Breast epithelium (tissue), 4 donors: ENCODE results near the gene GSPT1. TPM values are rescaled to one million over a fixed set of nuclear protein-coding genes. Genes with fewer than 3 reads are reported as not detected.
"Not testable (repeated sequence)": the region's sequence is repeated elsewhere in the genome, so short reads cannot be mapped to it uniquely, and the experiment has no call there.

ENCODE experiments used
- DNase-seq, 2 donors: peaks; one replicate each; pipeline ENCODE4 v3.0.0-alpha.2; 2019; ENCODE audit warnings: low spot score in 2 of 2
- H3K27ac ChIP-seq, 2 donors: fragments of 200-600 bp; sonication (generic) in 1 of 2; one replicate each; pipeline ENCODE4 v1.5.1; 2016 to 2019; ENCODE audit warnings: mild to moderate bottlenecking in 1 of 2
- H3K27me3 ChIP-seq, 2 donors: fragments of 200-600 bp; sonication (generic) in 1 of 2; one replicate each; pipeline versions ENCODE4 v1.5.1 to v1.6.0; 2017 to 2019; ENCODE audit warnings: control low read depth in 1 of 2, mild to moderate bottlenecking in 1 of 2
- H3K36me3 ChIP-seq: fragments of 200-600 bp; one replicate; pipeline ENCODE4 v1.5.1; 2019
- H3K4me1 ChIP-seq, 2 donors: fragments of 200-600 bp; sonication (generic); one replicate each; pipeline ENCODE4 v1.5.1; 2016 to 2019; ENCODE audit warnings: control low read depth in 1 of 2
- H3K4me3 ChIP-seq, 3 donors: fragments of 200-600 bp; sonication (generic); 1 replicate in 2 of 3; 2 replicates in 1 of 3; pipeline ENCODE4 v1.5.1; 2016 to 2019; ENCODE audit warnings: mild to moderate bottlenecking in 3 of 3, moderate library complexity in 2 of 3
- H3K9me3 ChIP-seq, 2 donors: fragments of 200-600 bp; sonication (generic) in 1 of 2; one replicate each; pipeline ENCODE4 v1.5.1; 2016 to 2019; ENCODE audit warnings: control low read depth in 1 of 2
- POLR2A ChIP-seq: fragments of 450-650 bp; IDR thresholded peaks from one replicate; pipeline ENCODE4 v1.6.1; 2016; ENCODE audit warnings: antibody characterized with exemption, mild to moderate bottlenecking, moderate library complexity
- POLR2AphosphoS5 ChIP-seq, 3 donors: sonication (generic); formaldehyde crosslinking; IDR thresholded peaks; one replicate each; pipeline ENCODE4 v1.6.1; 2017; ENCODE audit warnings: antibody characterized with exemption in 3 of 3
- intact Hi-C: fragments of 100-400 bp; cut with DNase I; formaldehyde crosslinking; loops from one replicate; pipeline ENCODE4 v1.15.1; 2023; ENCODE audit warnings: low total_unique reads
- total RNA-seq, 3 donors: library from RNA; depleted of rRNA; stranded (reverse); fragments of >200 nt; gene quantifications; one replicate each; pipeline ENCODE4 v1.1.0, GENCODE V29; 2016
- TF ChIP-seq, protein P1 (sequence below), 3 donors: fragments of 450-650 bp; IDR thresholded peaks; one replicate each; pipeline ENCODE4 v1.5.1; 2016 to 2017; ENCODE audit warnings: antibody characterized with exemption in 3 of 3, mild to moderate bottlenecking in 3 of 3, moderate library complexity in 3 of 3

Gene GSPT1
- 10 to 100 TPM; 61.3 to 68.5 (median 67.6) TPM for total RNA-seq

DNA sequence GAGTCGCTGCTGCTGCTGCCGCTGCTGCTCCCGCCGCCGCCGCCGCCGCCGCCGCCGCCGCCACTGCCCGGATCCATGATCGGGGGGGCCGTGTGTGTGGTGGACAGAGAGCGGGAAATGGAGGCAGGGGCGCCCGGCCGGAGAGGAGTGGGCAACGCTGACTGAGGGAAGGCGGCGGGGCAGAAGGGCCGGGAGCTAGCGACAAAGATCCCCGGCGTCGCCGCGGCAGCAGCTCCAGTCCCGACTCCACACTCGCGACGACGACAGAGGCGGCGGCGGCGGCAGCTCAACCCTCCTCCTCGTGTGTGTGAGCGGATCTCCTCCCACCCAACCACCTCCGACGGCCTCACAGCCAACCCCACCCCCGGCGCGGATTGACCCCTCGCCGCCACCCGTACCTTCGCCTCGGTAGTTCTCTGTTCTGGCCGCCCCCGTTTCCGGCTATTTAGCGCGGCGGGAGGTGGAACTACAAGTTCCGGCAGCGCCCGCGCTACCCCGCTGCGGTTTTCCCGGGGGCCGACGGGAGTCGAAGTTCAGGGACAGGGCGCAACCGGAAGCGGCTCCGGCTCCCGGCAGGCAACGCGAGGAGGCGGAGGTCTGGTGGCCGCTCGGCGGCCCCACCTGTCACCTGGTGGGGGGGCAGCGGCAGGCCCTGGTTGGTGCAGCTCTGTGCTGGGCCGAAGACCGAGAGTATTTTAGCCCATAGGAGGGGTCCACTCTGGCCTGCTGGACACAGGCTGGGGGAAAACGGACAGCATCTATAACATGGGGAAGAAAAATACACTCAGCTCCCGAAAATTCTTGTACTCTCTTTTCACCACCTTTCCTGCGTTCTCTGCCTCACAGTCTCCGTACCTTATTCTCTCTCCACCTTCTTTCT, at the start of gene GSPT1:
TSS of gene GSPT1 (minus strand) at position 313 of the 880 bp plus-strand sequence. CDS start at position 77, 236 bp downstream.
- Histone ChIP-seq H3K36me3 (no peaks in the 10 kb centered on the region), H3K4me1 (peaks cover 4 to 13% of the 10 kb centered on the region in 2 donors), H3K27me3 (no peaks in the 10 kb centered on the region), H3K9me3 (no peaks in the 10 kb centered on the region), H3K27ac (peak within 1 kb of the TSS; percentile 91 to 96), H3K4me3 (peak within 1 kb of the TSS; percentile 82 to 98 (median 95))
- intact Hi-C loops = no loop called here
- DNase-seq = peak; percentile 98 to 99
- TF ChIP-seq POLR2A (peak; percentile 53), POLR2AphosphoS5 (IDR thresholded peaks at IDR 0.05) (peak; percentile 92 to 94 (median 93))
- TF ChIP-seq, protein P1, sequence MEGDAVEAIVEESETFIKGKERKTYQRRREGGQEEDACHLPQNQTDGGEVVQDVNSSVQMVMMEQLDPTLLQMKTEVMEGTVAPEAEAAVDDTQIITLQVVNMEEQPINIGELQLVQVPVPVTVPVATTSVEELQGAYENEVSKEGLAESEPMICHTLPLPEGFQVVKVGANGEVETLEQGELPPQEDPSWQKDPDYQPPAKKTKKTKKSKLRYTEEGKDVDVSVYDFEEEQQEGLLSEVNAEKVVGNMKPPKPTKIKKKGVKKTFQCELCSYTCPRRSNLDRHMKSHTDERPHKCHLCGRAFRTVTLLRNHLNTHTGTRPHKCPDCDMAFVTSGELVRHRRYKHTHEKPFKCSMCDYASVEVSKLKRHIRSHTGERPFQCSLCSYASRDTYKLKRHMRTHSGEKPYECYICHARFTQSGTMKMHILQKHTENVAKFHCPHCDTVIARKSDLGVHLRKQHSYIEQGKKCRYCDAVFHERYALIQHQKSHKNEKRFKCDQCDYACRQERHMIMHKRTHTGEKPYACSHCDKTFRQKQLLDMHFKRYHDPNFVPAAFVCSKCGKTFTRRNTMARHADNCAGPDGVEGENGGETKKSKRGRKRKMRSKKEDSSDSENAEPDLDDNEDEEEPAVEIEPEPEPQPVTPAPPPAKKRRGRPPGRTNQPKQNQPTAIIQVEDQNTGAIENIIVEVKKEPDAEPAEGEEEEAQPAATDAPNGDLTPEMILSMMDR (IDR thresholded peaks at IDR 0.05) = peak; percentile 42 to 81 (median 60)

DNA sequence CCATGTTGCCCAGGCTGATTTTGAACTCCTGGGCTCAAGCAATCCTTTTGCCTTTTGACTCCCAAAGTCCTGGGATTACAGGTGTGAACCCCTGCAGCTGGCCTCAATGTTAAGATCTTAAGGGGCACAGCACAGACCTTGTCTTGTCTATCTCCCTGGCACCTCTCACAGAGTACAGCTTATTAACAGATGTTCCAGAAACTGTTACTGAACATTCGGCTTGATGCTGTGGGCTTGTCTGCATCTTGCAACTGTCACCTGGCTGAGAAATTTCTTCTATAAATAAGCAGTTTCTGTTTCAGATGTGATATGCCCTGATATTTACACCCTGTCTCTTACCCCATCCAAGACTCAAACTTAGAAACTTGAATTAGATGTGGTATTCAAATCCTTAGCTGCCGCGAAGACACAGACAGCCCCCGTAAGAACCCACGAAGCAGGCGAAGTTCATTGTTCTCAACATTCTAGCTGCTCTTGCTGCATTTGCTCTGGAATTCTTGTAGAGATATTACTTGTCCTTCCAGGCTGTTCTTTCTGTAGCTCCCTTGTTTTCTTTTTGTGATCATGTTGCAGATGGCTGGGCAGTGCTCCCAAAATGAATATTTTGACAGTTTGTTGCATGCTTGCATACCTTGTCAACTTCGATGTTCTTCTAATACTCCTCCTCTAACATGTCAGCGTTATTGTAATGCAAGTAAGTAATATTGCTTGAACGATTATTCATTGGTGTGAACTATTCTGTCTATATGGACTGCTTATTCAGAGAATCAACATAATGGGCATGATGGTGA, 49.2 kb upstream of the GSPT1 start, which contains the start of gene TNFRSF17:
TSS of gene TNFRSF17 (plus strand) at position 450 of the 791 bp plus-strand sequence. CDS start at position 565, 115 bp downstream.
- Histone ChIP-seq H3K36me3 (no peaks in the 10 kb centered on the region), H3K4me1 (peaks cover 0 to 3% of the 10 kb centered on the region in 2 donors), H3K27ac (no peak within 1 kb of the TSS), H3K4me3 (no peak within 1 kb of the TSS), H3K9me3 (no peaks in the 10 kb centered on the region), H3K27me3 (no peaks in the 10 kb centered on the region)
- TF ChIP-seq POLR2A = no peak
- TF ChIP-seq, protein P1 (IDR thresholded peaks at IDR 0.05) = no peak
- no peak for TF ChIP-seq POLR2AphosphoS5 (IDR thresholded peaks at IDR 0.05)
- no peak for DNase-seq
- intact Hi-C loops = no loop called here

DNA sequence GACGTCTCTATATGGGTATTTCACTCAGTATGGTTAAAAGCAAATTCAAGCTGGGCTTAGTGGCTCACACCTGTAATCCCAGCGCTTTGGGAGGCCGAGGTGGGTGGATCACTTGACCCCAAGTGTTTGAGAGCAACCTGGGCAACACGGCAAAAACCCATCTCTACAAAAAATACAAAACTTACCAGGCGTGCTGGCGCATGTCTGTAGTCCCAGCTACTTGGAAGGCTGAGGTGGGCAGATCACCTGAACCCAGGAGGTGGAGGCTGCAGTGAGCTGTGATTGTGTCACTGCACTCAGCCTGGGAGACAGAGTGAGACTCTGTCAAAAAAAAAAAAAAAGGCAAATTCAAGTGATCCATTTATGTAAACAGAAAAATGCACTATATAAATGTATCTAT, 48.0 kb upstream of the GSPT1 start:
- no peak for DNase-seq
- H3K27ac ChIP-seq = no peak overlapping the region
- no peak for TF ChIP-seq POLR2A
- TF ChIP-seq, protein P1 (IDR thresholded peaks at IDR 0.05) = no peak

DNA sequence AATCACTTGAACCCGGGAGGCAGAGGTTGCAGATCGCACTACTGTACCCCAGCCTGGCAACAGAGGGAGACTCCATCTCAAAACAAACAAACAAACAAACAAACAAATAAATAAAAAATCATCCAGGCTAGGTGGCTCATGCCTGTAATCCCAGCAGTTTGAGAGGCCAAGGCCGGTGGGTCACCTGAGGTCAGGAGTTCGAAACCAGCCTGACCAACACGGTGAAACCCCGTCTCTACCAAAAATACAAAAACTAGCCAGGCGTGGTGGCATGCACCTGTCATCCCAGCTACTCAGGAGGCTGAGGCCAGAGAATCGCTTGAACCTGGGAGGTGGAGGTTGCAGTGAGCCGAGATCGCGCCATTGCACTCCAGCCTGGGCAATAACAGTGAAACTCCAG, 47.2 kb upstream of the GSPT1 start:
- H3K4me3 ChIP-seq, intact Hi-C loops, DNase-seq, H3K9me3 ChIP-seq, H3K36me3 ChIP-seq, H3K27ac ChIP-seq, H3K27me3 ChIP-seq, H3K4me1 ChIP-seq: not testable (repeated sequence)

More for the DNA sequence above, 48.0 kb upstream of the GSPT1 start:
- peaks cover 0 to 3% of the 10 kb centered on the region in 2 donors for H3K4me1 ChIP-seq
- H3K4me3 ChIP-seq = no peak overlapping the region
- H3K9me3 ChIP-seq = no peaks in the 10 kb centered on the region
- intact Hi-C loops = no loop called here
- H3K36me3 ChIP-seq = no peaks in the 10 kb centered on the region
- H3K27me3 ChIP-seq = no peaks in the 10 kb centered on the region

DNA sequence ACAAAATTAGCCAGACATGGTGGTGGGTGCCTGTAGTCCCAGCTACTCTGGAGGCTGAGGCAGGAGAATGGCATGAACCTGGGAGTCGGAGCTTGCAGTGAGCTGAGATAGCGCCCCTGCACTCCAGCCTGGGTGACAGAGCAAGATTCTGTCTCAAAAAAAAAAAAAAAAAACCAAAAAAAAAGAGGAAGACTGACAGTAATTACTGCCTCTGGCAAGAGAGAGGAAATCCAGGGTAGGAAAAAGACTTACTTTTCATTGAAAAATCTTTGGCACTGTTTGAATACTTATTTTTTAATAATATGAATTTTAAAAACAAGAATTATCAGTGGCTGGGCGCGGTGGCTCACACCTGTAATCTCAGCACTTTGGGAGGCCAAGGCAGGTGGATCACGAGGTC, 46.7 kb upstream of the GSPT1 start:
- H3K4me3 ChIP-seq, intact Hi-C loops, H3K4me1 ChIP-seq, H3K9me3 ChIP-seq, H3K27me3 ChIP-seq, DNase-seq, H3K27ac ChIP-seq, H3K36me3 ChIP-seq: not testable (repeated sequence)
